ENCODE data around the gene ZNF57. TPM values are rescaled to one million over a fixed set of nuclear protein-coding genes. Genes with fewer than 3 reads are reported as not detected.

The ZNF57 gene
- total RNA-seq, 2 experiments from 2014 or later = 4.3 to 7.4 TPM

GRCh38 chr19:2949939-2950285 is 49.2 kb downstream of the ZNF57 start:
- no peaks in the 10 kb centered on the region for H4K20me1 ChIP-seq (ENCODE audit: insufficient read depth, low read length)
- H3K4me3 ChIP-seq (ENCODE audit: low read depth, low read length, poor library complexity, severe bottlenecking) = peak overlapping the region; percentile 96
- H3K9me3 ChIP-seq (ENCODE audit: low read length) = no peaks in the 10 kb centered on the region
- H2AFZ ChIP-seq (ENCODE audit: low read length) = peak overlapping the region; percentile 56; the same call in 1 of the 2 replicates
- BruUV-seq (replicated peaks) = no TSS peak
- intact Hi-C loops (cut with micrococcal nuclease; ENCODE audit: unreplicated experiment) = loop anchor here (2.0 to 5.0 kb wide), 2 partner anchors 177 to 213 kb away; no protein-coding TSS in a partner anchor
- H3K9me2 ChIP-seq (ENCODE audit: insufficient read depth, low read length) = no peaks in the 10 kb centered on the region
- H3K27ac ChIP-seq (ENCODE audit: low read depth, low read length, poor library complexity, severe bottlenecking) = peak overlapping the region; percentile 71
- H3K79me2 ChIP-seq (ENCODE audit: insufficient read depth, low read depth, low read length) = peaks cover 16% of the 10 kb centered on the region; the same call in 1 of the 2 replicates
- peak overlapping the region; percentile 85 for H3K4me2 ChIP-seq (ENCODE audit: low read length)
- DNase-seq (ENCODE audit: low spot score) = peak; percentile 59
- H3K4me1 ChIP-seq (ENCODE audit: insufficient read depth, low read length, poor library complexity, severe bottlenecking) = peaks cover 23% of the 10 kb centered on the region
- CTCF ChIA-PET (ENCODE audit: unreplicated experiment) = interaction anchor here (0.9 to 1.5 kb wide), 3 partner anchors 63 to 175 kb away, joined by 3 to 4 read pairs (median 3); no protein-coding TSS in a partner anchor
- POLR2A ChIA-PET = interaction anchor here (0.9 to 2.1 kb wide), 6 partner anchors 15 to 179 kb away, joined by 3 to 8 read pairs (median 4); partner anchors contain the start of gene ZNF57
- TF ChIP-seq EZH2phosphoT487 (IDR thresholded peaks at IDR 0.05; ENCODE audit: borderline replicate concordance, low read depth, low read length) (no peak), CTCF (conservative IDR thresholded peaks at IDR 0.05; ENCODE audit: low read length) (no peak)
- H3K36me3 ChIP-seq (ENCODE audit: insufficient read depth, low read length) = no peaks in the 10 kb centered on the region

GRCh38 chr19:2950286-2951124 is 49.8 kb downstream of the ZNF57 start:
- TF ChIP-seq CTCF (conservative IDR thresholded peaks at IDR 0.05; ENCODE audit: low read length) (no peak), EZH2phosphoT487 (IDR thresholded peaks at IDR 0.05; ENCODE audit: borderline replicate concordance, low read depth, low read length) (no peak)
- H3K9me2 ChIP-seq (ENCODE audit: insufficient read depth, low read length) = no peaks in the 10 kb centered on the region
- H3K9me3 ChIP-seq (ENCODE audit: low read length) = no peaks in the 10 kb centered on the region
- CTCF ChIA-PET (ENCODE audit: unreplicated experiment) = interaction anchor here (0.6 to 1.5 kb wide), 6 partner anchors 11 to 175 kb away, joined by 3 to 4 read pairs (median 3); partner anchors contain the start of gene TLE6
- no peaks in the 10 kb centered on the region for H4K20me1 ChIP-seq (ENCODE audit: insufficient read depth, low read length)
- H3K4me2 ChIP-seq (ENCODE audit: low read length) = peak overlapping the region; percentile 85
- peak overlapping the region; percentile 57 for H2AFZ ChIP-seq (ENCODE audit: low read length)
- no TSS peak for BruUV-seq (replicated peaks)
- intact Hi-C loops (cut with micrococcal nuclease; ENCODE audit: unreplicated experiment) = loop anchor here (2.0 to 5.0 kb wide), 2 partner anchors 177 to 212 kb away; no protein-coding TSS in a partner anchor
- H3K79me2 ChIP-seq (ENCODE audit: insufficient read depth, low read depth, low read length) = peaks cover 16% of the 10 kb centered on the region; the same call in 1 of the 2 replicates
- POLR2A ChIA-PET = interaction anchor here (0.6 to 2.1 kb wide), 10 partner anchors 16 to 270 kb away, joined by 3 to 8 read pairs (median 4); partner anchors contain the start of gene ZNF57
- peaks cover 19% of the 10 kb centered on the region for H3K4me1 ChIP-seq (ENCODE audit: insufficient read depth, low read length, poor library complexity, severe bottlenecking)
- H3K27ac ChIP-seq (ENCODE audit: low read depth, low read length, poor library complexity, severe bottlenecking) = peak overlapping the region; percentile 71
- peak overlapping the region; percentile 96 for H3K4me3 ChIP-seq (ENCODE audit: low read depth, low read length, poor library complexity, severe bottlenecking)
- DNase-seq (ENCODE audit: low spot score) = peak; percentile 100
- no peaks in the 10 kb centered on the region for H3K36me3 ChIP-seq (ENCODE audit: insufficient read depth, low read length)
